ENCODE data around the gene E2F4. TPM values are rescaled to one million over a fixed set of nuclear protein-coding genes. Genes with fewer than 3 reads are reported as not detected.

The E2F4 gene
- polyA plus RNA-seq, 2 of the 4 experiments (the other 2 are of a cell fraction), result 65.1 to 66.6 TPM

DNA sequence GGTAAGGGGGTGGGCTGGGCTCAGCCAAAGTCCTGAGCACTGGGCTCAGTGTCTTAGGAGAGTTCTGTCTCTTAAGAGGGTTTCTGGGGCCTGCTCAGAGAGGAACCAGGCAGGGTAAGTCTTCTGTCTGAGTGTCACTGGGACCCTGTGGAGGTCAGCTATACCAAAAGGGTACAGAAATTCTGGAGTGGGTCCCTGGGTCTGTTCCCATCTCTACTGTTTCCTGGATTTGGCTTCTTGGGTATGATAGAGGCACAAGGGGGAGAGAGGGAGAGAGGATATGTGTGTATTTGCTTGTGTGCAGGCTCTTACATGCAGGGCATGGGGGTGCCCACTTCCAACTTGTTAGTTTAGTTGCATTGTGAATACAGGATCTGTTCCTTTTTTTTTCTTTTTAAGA lies 1.6 kb downstream of the E2F4 start:
- H3K4me2 ChIP-seq, result peak overlapping the region; percentile 82
- no peak for TF ChIP-seq CHD4 (IDR thresholded peaks at IDR 0.05; ENCODE audit: borderline replicate concordance)
- ATAC-seq (no peak), FAIRE-seq (no peak), DNase-seq (ENCODE audit: low read depth in 1 of 2, low spot score in 1 of 2) (no peak)
- POLR2A ChIA-PET, result interaction anchor here (1.8 kb wide), 1 partner anchor 33 kb away, joined by 6 read pairs; the partner anchor contains the start of gene TMEM208
- peaks cover 23% of the 10 kb centered on the region for H3K4me1 ChIP-seq
- peak overlapping the region in 1 of 2 experiments; percentile 97; a peak in 3 of 6 replicates for H3K27ac ChIP-seq
- peak overlapping the region; percentile 95 for H3K4me3 ChIP-seq
- no peaks in the 10 kb centered on the region for H3K9me3 ChIP-seq
- CTCF ChIA-PET, result interaction anchor here (1.0 to 10.3 kb wide), 6 partner anchors 8 to 246 kb away, joined by 3 to 105 read pairs (median 4); partner anchors contain the start of gene SLC9A5

DNA sequence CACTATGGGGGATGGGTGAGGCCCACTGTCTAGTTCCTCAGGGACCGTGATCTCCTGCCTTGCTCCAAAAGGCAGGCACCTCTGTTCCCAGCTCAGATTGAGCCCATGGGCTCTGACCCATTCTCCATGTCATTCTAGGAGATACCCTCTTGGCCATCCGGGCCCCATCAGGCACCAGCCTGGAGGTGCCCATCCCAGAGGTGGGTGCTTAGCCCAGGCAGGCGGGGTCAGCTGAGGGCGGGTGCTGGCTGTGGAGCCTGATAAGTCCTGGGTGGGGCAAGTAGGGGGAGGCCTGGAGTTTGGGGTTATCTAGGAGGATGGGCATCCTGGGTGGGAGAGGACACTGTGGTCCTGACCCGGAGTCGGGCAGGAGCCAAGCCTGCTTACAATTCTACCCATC lies 2.3 kb downstream of the E2F4 start:
- WGBS (ENCODE audit: missing lambda C conversion rate), result 93% methylated on average over 3 of the region's 6 CpGs
- ATAC-seq (no peak), FAIRE-seq (no peak), DNase-seq (ENCODE audit: low read depth in 1 of 2, low spot score in 1 of 2) (no peak)
- Histone ChIP-seq H3K9me3 (no peaks in the 10 kb centered on the region), H3K4me3 (no peak overlapping the region), H3K4me1 (peaks cover 28% of the 10 kb centered on the region), H3K27ac (no peak overlapping the region), H3K4me2 (peak overlapping the region; percentile 82)
- TF ChIP-seq, protein P1, sequence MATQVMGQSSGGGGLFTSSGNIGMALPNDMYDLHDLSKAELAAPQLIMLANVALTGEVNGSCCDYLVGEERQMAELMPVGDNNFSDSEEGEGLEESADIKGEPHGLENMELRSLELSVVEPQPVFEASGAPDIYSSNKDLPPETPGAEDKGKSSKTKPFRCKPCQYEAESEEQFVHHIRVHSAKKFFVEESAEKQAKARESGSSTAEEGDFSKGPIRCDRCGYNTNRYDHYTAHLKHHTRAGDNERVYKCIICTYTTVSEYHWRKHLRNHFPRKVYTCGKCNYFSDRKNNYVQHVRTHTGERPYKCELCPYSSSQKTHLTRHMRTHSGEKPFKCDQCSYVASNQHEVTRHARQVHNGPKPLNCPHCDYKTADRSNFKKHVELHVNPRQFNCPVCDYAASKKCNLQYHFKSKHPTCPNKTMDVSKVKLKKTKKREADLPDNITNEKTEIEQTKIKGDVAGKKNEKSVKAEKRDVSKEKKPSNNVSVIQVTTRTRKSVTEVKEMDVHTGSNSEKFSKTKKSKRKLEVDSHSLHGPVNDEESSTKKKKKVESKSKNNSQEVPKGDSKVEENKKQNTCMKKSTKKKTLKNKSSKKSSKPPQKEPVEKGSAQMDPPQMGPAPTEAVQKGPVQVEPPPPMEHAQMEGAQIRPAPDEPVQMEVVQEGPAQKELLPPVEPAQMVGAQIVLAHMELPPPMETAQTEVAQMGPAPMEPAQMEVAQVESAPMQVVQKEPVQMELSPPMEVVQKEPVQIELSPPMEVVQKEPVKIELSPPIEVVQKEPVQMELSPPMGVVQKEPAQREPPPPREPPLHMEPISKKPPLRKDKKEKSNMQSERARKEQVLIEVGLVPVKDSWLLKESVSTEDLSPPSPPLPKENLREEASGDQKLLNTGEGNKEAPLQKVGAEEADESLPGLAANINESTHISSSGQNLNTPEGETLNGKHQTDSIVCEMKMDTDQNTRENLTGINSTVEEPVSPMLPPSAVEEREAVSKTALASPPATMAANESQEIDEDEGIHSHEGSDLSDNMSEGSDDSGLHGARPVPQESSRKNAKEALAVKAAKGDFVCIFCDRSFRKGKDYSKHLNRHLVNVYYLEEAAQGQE (IDR thresholded peaks at IDR 0.05), result no peak
- no peak for TF ChIP-seq RARB (CRISPR knock-in tag; IDR thresholded peaks at IDR 0.05)
- TF ChIP-seq CHD2 (IDR thresholded peaks at IDR 0.05; ENCODE audit: low read length, partially characterized antibody), result no peak
- no peak for TF ChIP-seq FOXS1 (CRISPR knock-in tag; IDR thresholded peaks at IDR 0.05)
- TF ChIP-seq MYC (IDR thresholded peaks at IDR 0.05; ENCODE audit: borderline replicate concordance, low read length), result no peak
- TF ChIP-seq MAFK (IDR thresholded peaks at IDR 0.05; ENCODE audit: partially characterized antibody), result no peak
- TF ChIP-seq RNF2 (IDR thresholded peaks at IDR 0.05; ENCODE audit: borderline replicate concordance, low read depth), result no peak
- ChIA-PET CTCF (interaction anchor here (1.0 to 10.3 kb wide), 6 partner anchors 9 to 247 kb away, joined by 3 to 105 read pairs (median 6); partner anchors contain the start of genes CES3 and SLC9A5), POLR2A (no interaction called here)

DNA sequence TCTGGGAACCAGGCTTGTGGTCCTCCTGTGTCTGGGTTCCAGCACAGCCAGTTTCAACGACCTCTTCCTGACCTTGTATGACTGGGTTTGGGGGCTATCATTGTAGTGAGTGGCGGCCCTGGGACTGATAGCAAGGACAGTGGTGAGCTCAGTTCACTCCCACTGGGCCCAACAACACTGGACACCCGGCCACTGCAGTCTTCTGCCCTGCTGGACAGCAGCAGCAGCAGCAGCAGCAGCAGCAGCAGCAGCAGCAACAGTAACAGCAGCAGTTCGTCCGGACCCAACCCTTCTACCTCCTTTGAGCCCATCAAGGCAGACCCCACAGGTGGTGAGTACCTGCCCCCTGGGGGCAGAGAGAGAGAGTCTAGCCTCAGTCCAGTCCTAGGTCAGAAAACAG lies 3.7 kb downstream of the E2F4 start:
- H3K4me1 ChIP-seq, result peaks cover 28% of the 10 kb centered on the region

More for the DNA sequence above, 3.7 kb downstream of the E2F4 start:
- WGBS (ENCODE audit: missing lambda C conversion rate), result 77% methylated on average over 3 of the region's 5 CpGs
- no peaks in the 10 kb centered on the region for H3K9me3 ChIP-seq
- no peak overlapping the region for H3K4me2 ChIP-seq
- ChIA-PET POLR2A (no interaction called here), CTCF (interaction anchor here (0.7 to 10.3 kb wide), 7 partner anchors 8 to 89 kb away, joined by 3 to 105 read pairs (median 5); no protein-coding TSS in a partner anchor)
- no peak overlapping the region for H3K4me3 ChIP-seq
- ATAC-seq (no peak), DNase-seq (ENCODE audit: low read depth in 1 of 2, low spot score in 1 of 2) (no peak), FAIRE-seq (no peak)
- TF ChIP-seq EHF (CRISPR knock-in tag; IDR thresholded peaks at IDR 0.05), result no peak
- TF ChIP-seq ZC3H11A (IDR thresholded peaks at IDR 0.05), result no peak
- TF ChIP-seq CEBPB (IDR thresholded peaks at IDR 0.05), result no peak
- TF ChIP-seq CHD4 (IDR thresholded peaks at IDR 0.05; ENCODE audit: borderline replicate concordance), result no peak
- no peak for TF ChIP-seq CHD2 (IDR thresholded peaks at IDR 0.05; ENCODE audit: low read length, partially characterized antibody)
- no peak for TF ChIP-seq BHLHE40 (IDR thresholded peaks at IDR 0.05; ENCODE audit: low read depth, low read length)
- TF ChIP-seq, protein P2, sequence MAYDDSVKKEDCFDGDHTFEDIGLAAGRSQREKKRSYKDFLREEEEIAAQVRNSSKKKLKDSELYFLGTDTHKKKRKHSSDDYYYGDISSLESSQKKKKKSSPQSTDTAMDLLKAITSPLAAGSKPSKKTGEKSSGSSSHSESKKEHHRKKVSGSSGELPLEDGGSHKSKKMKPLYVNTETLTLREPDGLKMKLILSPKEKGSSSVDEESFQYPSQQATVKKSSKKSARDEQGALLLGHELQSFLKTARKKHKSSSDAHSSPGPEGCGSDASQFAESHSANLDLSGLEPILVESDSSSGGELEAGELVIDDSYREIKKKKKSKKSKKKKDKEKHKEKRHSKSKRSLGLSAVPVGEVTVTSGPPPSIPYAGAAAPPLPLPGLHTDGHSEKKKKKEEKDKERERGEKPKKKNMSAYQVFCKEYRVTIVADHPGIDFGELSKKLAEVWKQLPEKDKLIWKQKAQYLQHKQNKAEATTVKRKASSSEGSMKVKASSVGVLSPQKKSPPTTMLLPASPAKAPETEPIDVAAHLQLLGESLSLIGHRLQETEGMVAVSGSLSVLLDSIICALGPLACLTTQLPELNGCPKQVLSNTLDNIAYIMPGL (CRISPR knock-in tag; IDR thresholded peaks at IDR 0.05; ENCODE audit: borderline replicate concordance), result no peak
- TF ChIP-seq NFE2L2 (conservative IDR thresholded peaks at IDR 0.05; ENCODE audit: low read length), result no peak
- no peak for TF ChIP-seq CBX8 (IDR thresholded peaks at IDR 0.05)
- no peak for TF ChIP-seq PHF8 (IDR thresholded peaks at IDR 0.05; ENCODE audit: borderline replicate concordance, low read depth)
- no peak for TF ChIP-seq HOXB13 (CRISPR knock-in tag; IDR thresholded peaks at IDR 0.05; ENCODE audit: low read depth)
- no peak overlapping the region for H3K27ac ChIP-seq
